GM12878 (cell line): ENCODE measurements around the gene APC2. TPM values are rescaled to one million over a fixed set of nuclear protein-coding genes. Genes with fewer than 3 reads are reported as not detected.

Experiments used
- ATAC-seq: fragments of 200-7000 bp; cut with Tn5 transposase; 3 replicates; pipeline ENCODE4 v1.9.1; 2020; ENCODE audit warnings: mild to moderate bottlenecking, moderate library complexity
- BruUV-seq: library from RNA; stranded (reverse); fragments of 400-500 nt; replicated peaks from 2 replicates; lab custom pipeline; 2021; lab: Mats Ljungman, UMichigan
- CTCF ChIA-PET: fragments of 300-600 bp; sonication (Branson Sonifier 250); formaldehyde crosslinking; extraction: SDS; loops from one replicate; lab custom pipeline; 2021; ENCODE audit warnings: inconsistent platforms; lab: Yijun Ruan, JAX
- POLR2A ChIA-PET: fragments of 350-600 bp; formaldehyde crosslinking; extraction: SDS; loops from one replicate; lab custom pipeline; 2021; ENCODE audit warnings: inconsistent platforms; lab: Charles Lee
- RAD21 ChIA-PET: fragments of 300-600 bp; sonication (Branson Sonifier 250); formaldehyde crosslinking; loops from one replicate; lab custom pipeline; 2023; ENCODE audit warnings: antibody characterized with exemption; ENCODE audit not compliant: unreplicated experiment; lab: Charles Lee
- SMC1A ChIA-PET: fragments of 300-600 bp; sonication (Branson Sonifier 250); formaldehyde crosslinking; loops from one replicate; lab custom pipeline; 2023; ENCODE audit not compliant: unreplicated experiment, uncharacterized antibody; lab: Charles Lee
- DNase-seq: peaks from one replicate; pipeline ENCODE4 v3.0.0-alpha.2; 2011; ENCODE audit warnings: low read depth, low spot score
- FAIRE-seq: peaks from 3 replicates; lab custom pipeline; 2011; peaks lifted over from hg19 to GRCh38; lab: Jason Lieb, UNC
- H2AFZ ChIP-seq: 2 replicates; pipeline ENCODE4 v1.6.0; 2011; ENCODE audit warnings: low read depth, low read length, control low read depth; ENCODE audit not compliant: control insufficient read depth
- H3K27ac ChIP-seq: 2 replicates; pipeline ENCODE4 v1.5.1; 2011; ENCODE audit warnings: control low read depth; ENCODE audit not compliant: control insufficient read depth, insufficient read depth
- H3K27me3 ChIP-seq, 2 experiments: replicated peaks in 1 of 2; 2 replicates each; pipeline versions ENCODE4 v1.6.0 to v1.6.1; 2011; ENCODE audit warnings: low read length in 1 of 2; ENCODE audit not compliant: control insufficient read depth in 2 of 2, insufficient read depth in 2 of 2
- H3K36me3 ChIP-seq, 2 experiments: 2 replicates each; pipeline ENCODE4 v1.5.1; 2011; ENCODE audit warnings: low read length in 1 of 2; ENCODE audit not compliant: control insufficient read depth in 2 of 2, insufficient read depth in 2 of 2
- H3K4me1 ChIP-seq: 2 replicates; pipeline ENCODE4 v1.6.1; 2011; ENCODE audit warnings: mild to moderate bottlenecking, low read length, moderate library complexity, mixed read lengths; ENCODE audit not compliant: control insufficient read depth, insufficient read depth
- H3K4me2 ChIP-seq: 2 replicates; pipeline ENCODE4 v1.6.0; 2011; ENCODE audit warnings: control low read depth; ENCODE audit not compliant: control insufficient read depth, insufficient read depth
- H3K4me3 ChIP-seq: fragments of 200-600 bp; sonication (generic); 2 replicates; pipeline ENCODE4 v1.5.1; 2016
- H3K79me2 ChIP-seq: 2 replicates; pipeline ENCODE4 v1.6.0; 2011; ENCODE audit warnings: low read length; ENCODE audit not compliant: control insufficient read depth, insufficient read depth
- H3K9ac ChIP-seq: 2 replicates; pipeline ENCODE4 v1.8.0; 2011; ENCODE audit warnings: low read length, control low read depth, mixed read lengths; ENCODE audit not compliant: control insufficient read depth, insufficient read depth
- H3K9me3 ChIP-seq: replicated peaks from 3 replicates; pipeline ENCODE4 v1.5.1; 2011; ENCODE audit warnings: mild to moderate bottlenecking, low read length; ENCODE audit not compliant: control insufficient read depth, insufficient read depth
- H4K20me1 ChIP-seq: 2 replicates; pipeline ENCODE4 v1.6.0; 2011; ENCODE audit not compliant: control insufficient read depth, insufficient read depth
- CHD2 ChIP-seq: IDR thresholded peaks from 2 replicates; pipeline ENCODE4 v1.6.1; 2011; ENCODE audit warnings: low read depth, low read length, improper control_type of control experiment, borderline replicate concordance
- EGR1 ChIP-seq, 2 experiments: IDR thresholded peaks; 1 replicate in 1 of 2; 2 replicates in 1 of 2; pipeline ENCODE4 v1.6.1; 2011 to 2012; ENCODE audit warnings: low read depth in 2 of 2, low read length in 2 of 2, borderline replicate concordance in 1 of 2, mild to moderate bottlenecking in 1 of 2, moderate library complexity in 1 of 2
- HDGF ChIP-seq: fragments of 450-650 bp; IDR thresholded peaks from 2 replicates; pipeline ENCODE4 v1.6.1; 2016; ENCODE audit warnings: antibody characterized with exemption
- LARP7 ChIP-seq: fragments of 450-650 bp; IDR thresholded peaks from 2 replicates; pipeline ENCODE4 v1.6.1; 2017; ENCODE audit warnings: mild to moderate bottlenecking
- MEF2A ChIP-seq: IDR thresholded peaks from 2 replicates; pipeline ENCODE4 v1.6.1; 2011; ENCODE audit warnings: low read depth, mild to moderate bottlenecking, low read length, moderate library complexity; ENCODE audit not compliant: insufficient read depth
- MXI1 ChIP-seq: fragments of 150-350 bp; IDR thresholded peaks from 2 replicates; pipeline ENCODE4 v1.6.1; 2011; ENCODE audit warnings: low read depth, mild to moderate bottlenecking, inconsistent platforms, low read length, improper control_type of control experiment
- NFIC ChIP-seq: IDR thresholded peaks from 2 replicates; pipeline ENCODE4 v1.6.1; 2012; ENCODE audit warnings: low read depth, mild to moderate bottlenecking, inconsistent platforms, low read length, moderate library complexity
- NFYA ChIP-seq: IDR thresholded peaks from 2 replicates; pipeline ENCODE4 v1.6.1; 2011; ENCODE audit warnings: low read depth, mild to moderate bottlenecking, low read length, improper control_type of control experiment, borderline replicate concordance
- PAX5 ChIP-seq: IDR thresholded peaks from 2 replicates; pipeline ENCODE4 v1.6.1; 2011; ENCODE audit warnings: low read depth, low read length, borderline replicate concordance
- PAX8 ChIP-seq: fragments of 450-650 bp; IDR thresholded peaks from 2 replicates; pipeline ENCODE4 v1.6.1; 2017; ENCODE audit warnings: mild to moderate bottlenecking, moderate library complexity
- RAD21 ChIP-seq: IDR thresholded peaks from 2 replicates; pipeline ENCODE4 v1.6.1; 2011; ENCODE audit warnings: mild to moderate bottlenecking, low read depth, low read length, moderate library complexity; ENCODE audit not compliant: insufficient read depth
- SIX5 ChIP-seq: IDR thresholded peaks from 2 replicates; pipeline ENCODE4 v1.6.1; 2011; ENCODE audit warnings: mild to moderate bottlenecking, low read depth, low read length, moderate library complexity; ENCODE audit not compliant: severe bottlenecking
- TCF7 ChIP-seq: IDR thresholded peaks from 2 replicates; pipeline ENCODE4 v1.6.1; 2014; ENCODE audit warnings: antibody characterized with exemption, borderline replicate concordance
- WRNIP1 ChIP-seq: IDR thresholded peaks from 2 replicates; pipeline ENCODE4 v1.6.1; 2011; ENCODE audit warnings: low read depth, low read length, improper control_type of control experiment, borderline replicate concordance
- WGBS: methylation state at CpG from one replicate; pipeline ENCODE4 v1.1.6; 2016; ENCODE audit warnings: low lambda C conversion rate; ENCODE audit not compliant: insufficient replicate concordance, insufficient coverage; ENCODE audit errors: missing lambda C conversion rate; 5-methylcytosine and 5-hydroxymethylcytosine counted together
- in situ Hi-C: fragments of 300-500 bp; cut with MboI; formaldehyde crosslinking; loops from 9 replicates; pipeline ENCODE4 v1.14.3; 2018; ENCODE audit warnings: mixed read lengths
- intact Hi-C: fragments of 100-400 bp; cut with micrococcal nuclease; formaldehyde crosslinking; loops from one replicate; pipeline ENCODE4 v1.14.2; 2022; ENCODE audit not compliant: unreplicated experiment
- polyA plus RNA-seq, 11 experiments: library from polyadenylated mRNA; depleted of rRNA in 4 of 11; unstranded in 6 of 11; stranded (reverse) in 5 of 11; fragments of >200 nt; fragmentation: Nextera tagmentation in 4 of 11; fragmentation: Illumina TruSeq in 1 of 11; extraction: Ambion mirVana in 4 of 11; extraction: Trizol in 1 of 11; gene quantifications; 1 replicate in 1 of 11; 2 replicates in 10 of 11; pipeline versions ENCODE4 v1.2.1 to v1.2.3, GENCODE V29; 2011 to 2016; ENCODE audit warnings: inconsistent platforms in 2 of 11, missing spikeins in 2 of 11, low read depth in 1 of 11
- total RNA-seq, 4 experiments: library from RNA; depleted of rRNA in 3 of 4; stranded (reverse); fragments of >200 nt in 3 of 4; fragmentation: Illumina TruSeq in 1 of 4; extraction: Trizol in 1 of 4; gene quantifications; 2 replicates each; pipeline versions ENCODE4 v1.2.1 to v1.2.3, GENCODE V29; 2013 to 2021
- TF ChIP-seq, protein P1 (sequence below), 3 experiments: IDR thresholded peaks in 2 of 3; conservative IDR thresholded peaks in 1 of 3; 2 replicates each; pipeline ENCODE4 v1.5.1; 2011; ENCODE audit warnings: low read depth in 3 of 3, low read length in 3 of 3, mild to moderate bottlenecking in 3 of 3, control low read depth in 2 of 3, moderate library complexity in 2 of 3, inconsistent platforms in 1 of 3, mixed read lengths in 1 of 3; ENCODE audit not compliant: control insufficient read depth in 2 of 3, insufficient read depth in 1 of 3; ENCODE audit errors: extremely low read depth in 1 of 3
- TF ChIP-seq, protein P2 (sequence below): IDR thresholded peaks from 2 replicates; pipeline ENCODE4 v1.6.1; 2011; ENCODE audit warnings: low read depth, mild to moderate bottlenecking, low read length, moderate library complexity, borderline replicate concordance; ENCODE audit errors: extremely low read depth

The APC2 gene
- total and polyA plus RNA-seq, 10 of the 15 experiments (the other 5 are each of a cell fraction or from before 2014, with no cell fraction given), result under 0.01 to 0.73 (median 0.04) TPM; not detected in 5

DNA sequence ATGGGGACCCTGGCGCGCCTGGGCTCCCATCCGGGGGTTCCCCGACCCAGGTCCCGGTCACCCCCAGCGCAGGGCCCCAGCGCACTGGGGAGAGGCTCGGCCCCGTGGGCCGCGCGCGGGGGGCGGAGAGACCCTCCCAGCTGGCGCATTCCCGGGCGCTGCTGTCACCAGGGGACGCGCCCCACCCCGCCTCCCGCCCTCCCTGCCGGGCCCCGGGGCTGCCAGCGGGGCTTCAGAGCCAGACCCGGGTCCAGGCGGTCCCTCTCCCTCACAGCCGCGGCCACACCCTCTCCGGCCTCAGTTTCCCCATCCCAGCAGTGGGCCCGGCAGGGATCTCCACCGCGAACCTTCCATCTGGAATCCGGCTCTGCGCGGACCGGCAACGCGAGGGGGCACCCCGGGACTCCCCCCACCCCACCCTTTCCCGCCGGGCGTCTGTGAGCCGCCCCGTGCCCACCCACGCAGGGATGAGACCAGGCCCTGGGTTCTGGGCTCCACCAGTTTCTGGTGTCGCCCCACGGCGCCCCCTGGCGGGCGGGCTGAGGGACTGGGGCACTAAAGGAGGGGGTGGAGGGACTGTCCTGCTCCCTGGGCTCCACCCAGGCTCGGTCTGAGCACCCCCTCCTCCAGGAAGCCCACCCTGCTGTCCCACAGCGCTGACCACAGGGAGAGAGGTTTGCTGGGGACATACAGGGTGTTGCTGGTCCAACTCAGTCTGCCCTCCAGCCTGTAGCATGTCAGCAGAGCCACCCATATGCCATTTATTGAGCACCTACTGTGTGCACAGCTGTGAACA lies 63.8 kb downstream of the APC2 start (continued):
- TF ChIP-seq, protein P1, sequence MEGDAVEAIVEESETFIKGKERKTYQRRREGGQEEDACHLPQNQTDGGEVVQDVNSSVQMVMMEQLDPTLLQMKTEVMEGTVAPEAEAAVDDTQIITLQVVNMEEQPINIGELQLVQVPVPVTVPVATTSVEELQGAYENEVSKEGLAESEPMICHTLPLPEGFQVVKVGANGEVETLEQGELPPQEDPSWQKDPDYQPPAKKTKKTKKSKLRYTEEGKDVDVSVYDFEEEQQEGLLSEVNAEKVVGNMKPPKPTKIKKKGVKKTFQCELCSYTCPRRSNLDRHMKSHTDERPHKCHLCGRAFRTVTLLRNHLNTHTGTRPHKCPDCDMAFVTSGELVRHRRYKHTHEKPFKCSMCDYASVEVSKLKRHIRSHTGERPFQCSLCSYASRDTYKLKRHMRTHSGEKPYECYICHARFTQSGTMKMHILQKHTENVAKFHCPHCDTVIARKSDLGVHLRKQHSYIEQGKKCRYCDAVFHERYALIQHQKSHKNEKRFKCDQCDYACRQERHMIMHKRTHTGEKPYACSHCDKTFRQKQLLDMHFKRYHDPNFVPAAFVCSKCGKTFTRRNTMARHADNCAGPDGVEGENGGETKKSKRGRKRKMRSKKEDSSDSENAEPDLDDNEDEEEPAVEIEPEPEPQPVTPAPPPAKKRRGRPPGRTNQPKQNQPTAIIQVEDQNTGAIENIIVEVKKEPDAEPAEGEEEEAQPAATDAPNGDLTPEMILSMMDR (IDR thresholded peaks at IDR 0.05 in 2 of 3, conservative IDR thresholded peaks at IDR 0.05 in 1 of 3; ENCODE audit: control insufficient read depth in 2 of 3, extremely low read depth in 1 of 3, insufficient read depth in 1 of 3, low read depth in 3 of 3, low read length in 3 of 3), result peak; percentile 57 to 76 (median 58)
- peak; percentile 37; the same call in 1 of the 2 replicates for TF ChIP-seq RAD21
- no peak for TF ChIP-seq TCF7
- no peak for TF ChIP-seq WRNIP1
- TF ChIP-seq NFIC, result no peak
- no peak for TF ChIP-seq NFYA
- no peak for TF ChIP-seq SIX5
- no peak for TF ChIP-seq HDGF
- no peak for TF ChIP-seq PAX5
- TF ChIP-seq MXI1, result no peak
- no peak for TF ChIP-seq PAX8

DNA sequence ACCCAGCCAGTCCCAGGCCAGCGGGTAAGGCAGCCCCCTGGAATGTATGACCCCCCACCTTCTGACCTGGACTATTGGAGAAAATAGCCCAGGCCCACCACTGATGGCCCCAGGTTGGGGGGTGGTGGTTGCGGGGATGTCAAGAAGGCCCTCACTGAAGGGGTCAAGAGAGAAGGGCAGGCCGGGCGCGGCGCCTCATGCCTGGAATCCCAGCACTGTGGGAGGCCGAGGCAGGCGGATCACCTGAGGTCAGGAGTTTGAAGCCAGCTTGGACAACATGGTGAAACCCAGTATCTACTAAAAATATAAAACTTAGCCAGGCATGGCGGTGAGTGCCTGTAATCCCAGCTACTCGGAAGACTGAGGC lies 64.4 kb downstream of the APC2 start:
- ATAC-seq (no peak), DNase-seq (no peak), FAIRE-seq (no peak)
- no peak overlapping the region for H3K9ac ChIP-seq
- intact Hi-C loops (no loop called here), in situ Hi-C loops (no loop called here)
- no TSS peak for BruUV-seq
- H3K4me3 ChIP-seq, result no peak overlapping the region
- no peaks in the 10 kb centered on the region for H3K36me3 ChIP-seq
- no peaks in the 10 kb centered on the region for H3K9me3 ChIP-seq
- H3K4me1 ChIP-seq, result no peaks in the 10 kb centered on the region
- no peak overlapping the region for H3K4me2 ChIP-seq
- WGBS, result 58% methylated on average over 10 of the region's 10 CpGs
- no peaks in the 10 kb centered on the region for H3K79me2 ChIP-seq
- no peak overlapping the region for H3K27ac ChIP-seq
- no peak overlapping the region for H2AFZ ChIP-seq
- no peak for TF ChIP-seq EGR1 (IDR thresholded peaks at IDR 0.05; ENCODE audit: borderline replicate concordance in 1 of 2, low read depth in 2 of 2, low read length in 2 of 2)
- TF ChIP-seq, protein P2, sequence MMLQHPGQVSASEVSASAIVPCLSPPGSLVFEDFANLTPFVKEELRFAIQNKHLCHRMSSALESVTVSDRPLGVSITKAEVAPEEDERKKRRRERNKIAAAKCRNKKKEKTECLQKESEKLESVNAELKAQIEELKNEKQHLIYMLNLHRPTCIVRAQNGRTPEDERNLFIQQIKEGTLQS, result no peak
- TF ChIP-seq MEF2A, result no peak
- TF ChIP-seq LARP7, result no peak
- TF ChIP-seq CHD2, result no peak
- SMC1A ChIA-PET, result no interaction called here
- CTCF ChIA-PET, result interaction anchor here (0.9 kb wide), 1 partner anchor 12 kb away, joined by 4 read pairs; no protein-coding TSS in a partner anchor
- POLR2A ChIA-PET, result no interaction called here
- H4K20me1 ChIP-seq, result no peaks in the 10 kb centered on the region
- RAD21 ChIA-PET, result no interaction called here
- H3K27me3 ChIP-seq, result no peaks in the 10 kb centered on the region; a peak in 1 of 4 replicates
